Hematopoietic multipotent progenitor cell treated with erythropoietin and hydrocortisone succinate and interleukin-3 and kit ligand, for 15 days (in vitro differentiated cells): ENCODE measurements around the gene GTF2H2C_2.
"Not testable (repeated sequence)": the region's sequence is repeated elsewhere in the genome, so short reads cannot be mapped to it uniquely, and the experiment has no call there.

Experiments used
- DNase-seq: peaks from one replicate; pipeline ENCODE4 v3.0.0-alpha.2; 2015; ENCODE audit warnings: low spot score

GTF2H2C_2 gene

GRCh38 chr5:70415117-70415516 is at the start of gene GTF2H2C_2:
Gene GTF2H2C_2 (plus strand): TSS chr5:70415368.
- not testable (repeated sequence) for DNase-seq

- DNase-seq: peak; percentile 4
Measured at GRCh38 chr5:70400984-70401686, 14.0 kb upstream of the GTF2H2C_2 start.

GRCh38 chr5:70421322-70421721 is 6.2 kb downstream of the GTF2H2C_2 start:
- not testable (repeated sequence) for DNase-seq

- DNase-seq: not testable (repeated sequence)
Measured at GRCh38 chr5:70423215-70423614, 8.0 kb downstream of the GTF2H2C_2 start.

GRCh38 chr5:70438518-70438917 is 23.4 kb downstream of the GTF2H2C_2 start:
- DNase-seq: not testable (repeated sequence)

GRCh38 chr5:70449565-70449964 is 34.4 kb downstream of the GTF2H2C_2 start:
- not testable (repeated sequence) for DNase-seq

- not testable (repeated sequence) for DNase-seq
Measured at GRCh38 chr5:70451249-70451984, 36.2 kb downstream of the GTF2H2C_2 start.

GRCh38 chr5:70457093-70457492 is 41.9 kb downstream of the GTF2H2C_2 start:
- DNase-seq: not testable (repeated sequence)

GRCh38 chr5:70459188-70459587 is 44.0 kb downstream of the GTF2H2C_2 start:
- not testable (repeated sequence) for DNase-seq

GRCh38 chr5:70461984-70462383 is 46.8 kb downstream of the GTF2H2C_2 start:
- not testable (repeated sequence) for DNase-seq

- not testable (repeated sequence) for DNase-seq
Measured at GRCh38 chr5:70464019-70464637, 49.0 kb downstream of the GTF2H2C_2 start.

- DNase-seq: not testable (repeated sequence)
Measured at GRCh38 chr5:70469926-70470509, 54.9 kb downstream of the GTF2H2C_2 start.
